ENCODE results near the gene ASCL5. TPM values are rescaled to one million over a fixed set of nuclear protein-coding genes. Genes with fewer than 3 reads are reported as not detected.

The ASCL5 gene
- total and polyA plus RNA-seq, 9 of the 15 experiments (the other 6 are each of a cell fraction or from before 2014, with no cell fraction given): 0.09 TPM; not detected in 8

DNA sequence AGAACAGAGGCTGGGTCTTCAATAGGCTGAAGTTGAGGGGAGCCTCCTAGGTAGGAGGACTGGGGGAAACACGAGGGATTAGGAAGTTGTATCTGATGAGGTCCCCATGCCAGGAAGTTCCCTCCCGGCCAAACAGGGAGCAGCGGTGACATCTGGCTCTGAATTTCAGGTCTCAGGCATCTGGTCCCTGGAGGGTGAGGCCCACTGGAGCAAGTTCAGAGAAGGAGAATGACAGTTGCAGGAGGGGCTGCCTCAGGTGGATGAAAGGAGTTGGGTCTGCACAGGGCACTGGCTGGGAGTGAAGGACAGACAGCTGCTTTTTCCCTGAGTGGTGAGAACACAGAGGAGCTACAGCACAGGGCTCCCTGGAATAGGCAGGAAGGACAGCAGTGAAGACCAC is 18.1 kb upstream of the ASCL5 start:
- no TSS peak for BruUV-seq (replicated peaks)
- Histone ChIP-seq H3K27ac (ENCODE audit: extremely low read depth, low read depth, low read length) (no peak overlapping the region), H2AFZ (ENCODE audit: low read depth, low read length) (no peak overlapping the region), H3K27me3 (ENCODE audit: control insufficient read depth in 2 of 2, insufficient read depth in 2 of 2, low read length in 2 of 2) (no peaks in the 10 kb centered on the region), H3K79me2 (ENCODE audit: control insufficient read depth, insufficient read depth, low read length) (no peaks in the 10 kb centered on the region), H3K36me3 (ENCODE audit: control insufficient read depth, insufficient read depth, low read length) (peaks cover 100% of the 10 kb centered on the region), H3K4me3 (no peak overlapping the region), H3K9me1 (ENCODE audit: control insufficient read depth, insufficient read depth, low read length) (no peaks in the 10 kb centered on the region), H3K9ac (ENCODE audit: insufficient read depth in 1 of 2, low read depth in 2 of 2, low read length in 2 of 2) (peak overlapping the region in 1 of 2 experiments; percentile 16; a peak in 1 of 4 replicates), H3K4me2 (ENCODE audit: insufficient read depth, low read length) (no peak overlapping the region), H3K9me3 (replicated peaks; ENCODE audit: control insufficient read depth, insufficient read depth, low read depth, low read length) (no peaks in the 10 kb centered on the region), H3K4me1 (replicated peaks in 1 of 2; ENCODE audit: control insufficient read depth in 2 of 2, insufficient read depth in 2 of 2, low read length in 2 of 2) (peaks cover 0 to 4% of the 10 kb centered on the region in 2 experiments; a peak in 1 of 5 replicates), H4K20me1 (replicated peaks; ENCODE audit: control insufficient read depth, insufficient read depth, low read length) (peaks cover 9% of the 10 kb centered on the region)
- ChIA-PET CTCF (ENCODE audit: low intra/inter-chr PET ratio) (interaction anchor here (1.0 kb wide), 1 partner anchor 78 kb away, joined by 3 read pairs; no protein-coding TSS in a partner anchor), POLR2A (interaction anchor here (0.6 to 1.4 kb wide), 2 partner anchors 22 to 129 kb away, joined by 3 to 5 read pairs; no protein-coding TSS in a partner anchor)
- WGBS (ENCODE audit: insufficient coverage, low coverage, missing lambda C conversion rate): 93% methylated on average over 3 of the region's 3 CpGs
- TF ChIP-seq RNF2 (IDR thresholded peaks at IDR 0.05) (no peak), USF2 (CRISPR knock-in tag; IDR thresholded peaks at IDR 0.05) (no peak), HOXB6 (CRISPR knock-in tag; IDR thresholded peaks at IDR 0.05; ENCODE audit: borderline replicate concordance) (no peak), CBX1 (IDR thresholded peaks at IDR 0.05; ENCODE audit: low read depth) (no peak), TGIF2 (CRISPR knock-in tag; IDR thresholded peaks at IDR 0.05) (no peak), SRF (CRISPR knock-in tag; IDR thresholded peaks at IDR 0.05) (no peak), TAF7 (tag; IDR thresholded peaks at IDR 0.05) (no peak), NR2F6 (CRISPR knock-in tag; IDR thresholded peaks at IDR 0.05) (no peak), POLR2B (IDR thresholded peaks at IDR 0.05; ENCODE audit: low read depth, partially characterized antibody) (no peak), HDAC2 (IDR thresholded peaks at IDR 0.05) (no peak), GABPB1 (CRISPR knock-in tag; IDR thresholded peaks at IDR 0.05) (no peak), HLTF (IDR thresholded peaks at IDR 0.05) (no peak), COPS2 (conservative IDR thresholded peaks at IDR 0.05) (no peak), RBM15 (IDR thresholded peaks at IDR 0.05; ENCODE audit: insufficient read depth, low read length) (no peak), MXI1 (IDR thresholded peaks at IDR 0.05; ENCODE audit: low read depth, low read length) (no peak), HNRNPH1 (optimal IDR thresholded peaks at IDR 0.05; ENCODE audit: low read depth, low read length) (no peak), MBD1 (CRISPR knock-in tag; IDR thresholded peaks at IDR 0.05) (no peak)
- TF ChIP-seq, protein P1, sequence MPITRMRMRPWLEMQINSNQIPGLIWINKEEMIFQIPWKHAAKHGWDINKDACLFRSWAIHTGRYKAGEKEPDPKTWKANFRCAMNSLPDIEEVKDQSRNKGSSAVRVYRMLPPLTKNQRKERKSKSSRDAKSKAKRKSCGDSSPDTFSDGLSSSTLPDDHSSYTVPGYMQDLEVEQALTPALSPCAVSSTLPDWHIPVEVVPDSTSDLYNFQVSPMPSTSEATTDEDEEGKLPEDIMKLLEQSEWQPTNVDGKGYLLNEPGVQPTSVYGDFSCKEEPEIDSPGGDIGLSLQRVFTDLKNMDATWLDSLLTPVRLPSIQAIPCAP (CRISPR knock-in tag; IDR thresholded peaks at IDR 0.05; ENCODE audit: borderline replicate concordance): no peak
- TF ChIP-seq, protein P2, sequence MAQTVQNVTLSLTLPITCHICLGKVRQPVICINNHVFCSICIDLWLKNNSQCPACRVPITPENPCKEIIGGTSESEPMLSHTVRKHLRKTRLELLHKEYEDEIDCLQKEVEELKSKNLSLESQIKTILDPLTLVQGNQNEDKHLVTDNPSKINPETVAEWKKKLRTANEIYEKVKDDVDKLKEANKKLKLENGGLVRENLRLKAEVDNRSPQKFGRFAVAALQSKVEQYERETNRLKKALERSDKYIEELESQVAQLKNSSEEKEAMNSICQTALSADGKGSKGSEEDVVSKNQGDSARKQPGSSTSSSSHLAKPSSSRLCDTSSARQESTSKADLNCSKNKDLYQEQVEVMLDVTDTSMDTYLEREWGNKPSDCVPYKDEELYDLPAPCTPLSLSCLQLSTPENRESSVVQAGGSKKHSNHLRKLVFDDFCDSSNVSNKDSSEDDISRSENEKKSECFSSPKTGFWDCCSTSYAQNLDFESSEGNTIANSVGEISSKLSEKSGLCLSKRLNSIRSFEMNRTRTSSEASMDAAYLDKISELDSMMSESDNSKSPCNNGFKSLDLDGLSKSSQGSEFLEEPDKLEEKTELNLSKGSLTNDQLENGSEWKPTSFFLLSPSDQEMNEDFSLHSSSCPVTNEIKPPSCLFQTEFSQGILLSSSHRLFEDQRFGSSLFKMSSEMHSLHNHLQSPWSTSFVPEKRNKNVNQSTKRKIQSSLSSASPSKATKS (CRISPR knock-in tag; IDR thresholded peaks at IDR 0.05): no peak
- no peak for FAIRE-seq
- in situ Hi-C loops (cut with MboI) (loop anchor here (5.0 kb wide), 1 partner anchor 72 kb away; no protein-coding TSS in a partner anchor), intact Hi-C loops (cut with micrococcal nuclease) (no loop called here)
- ATAC-seq: no peak
- no peak for DNase-seq (ENCODE audit: extremely low read depth in 1 of 4, low spot score in 3 of 4)

Data from K562 (cell line).